ENCODE measurements around the gene BBOX1.
"Not testable (repeated sequence)": the region's sequence is repeated elsewhere in the genome, so short reads cannot be mapped to it uniquely, and the experiment has no call there.

Gene BBOX1

GRCh38 chr11:27040302-27041115 is at the start of gene BBOX1:
Gene BBOX1, plus strand, starts transcription at chr11:27040815. Its CDS starts 14,616 bp downstream, at chr11:27055431.
- DNase-seq (ENCODE audit: low read depth, low spot score) = peak; percentile 54

- DNase-seq (ENCODE audit: low read depth, low spot score) = peak; percentile 38
These were observed 48.5 kb upstream of the BBOX1 start for GRCh38 chr11:26992031-26992541.

- peak; percentile 58 for DNase-seq (ENCODE audit: low read depth, low spot score)
These were observed 46.6 kb upstream of the BBOX1 start, which contains the start of gene FIBIN for GRCh38 chr11:26993965-26994457. Gene FIBIN, plus strand, starts transcription at chr11:26994112. Its CDS starts 415 bp downstream, at chr11:26994527.

- DNase-seq (ENCODE audit: low read depth, low spot score) = no peak
These were observed 46.0 kb upstream of the BBOX1 start for GRCh38 chr11:26994631-26995095.

- DNase-seq (ENCODE audit: low read depth, low spot score) = no peak
These were observed 44.7 kb upstream of the BBOX1 start for GRCh38 chr11:26995701-26996460.

GRCh38 chr11:26997378-26997777 is 43.2 kb upstream of the BBOX1 start:
- no peak for DNase-seq (ENCODE audit: low read depth, low spot score)

- not testable (repeated sequence) for DNase-seq (ENCODE audit: low read depth, low spot score)
These were observed 39.4 kb upstream of the BBOX1 start for GRCh38 chr11:27001136-27001730.

GRCh38 chr11:27002431-27002830 is 38.2 kb upstream of the BBOX1 start:
- no peak for DNase-seq (ENCODE audit: low read depth, low spot score)

GRCh38 chr11:27002838-27003237 is 37.8 kb upstream of the BBOX1 start:
- no peak for DNase-seq (ENCODE audit: low read depth, low spot score)

GRCh38 chr11:27004103-27004502 is 36.5 kb upstream of the BBOX1 start:
- DNase-seq (ENCODE audit: low read depth, low spot score) = no peak

GRCh38 chr11:27008811-27009535 is 31.6 kb upstream of the BBOX1 start:
- DNase-seq (ENCODE audit: low read depth, low spot score) = peak; percentile 9

GRCh38 chr11:27011560-27012233 is 28.9 kb upstream of the BBOX1 start:
- no peak for DNase-seq (ENCODE audit: low read depth, low spot score)

- peak; percentile 75 for DNase-seq (ENCODE audit: low read depth, low spot score)
These were observed 28.2 kb upstream of the BBOX1 start for GRCh38 chr11:27012234-27012921.

GRCh38 chr11:27013781-27014361 is 26.7 kb upstream of the BBOX1 start:
- peak; percentile 59 for DNase-seq (ENCODE audit: low read depth, low spot score)

- DNase-seq (ENCODE audit: low read depth, low spot score) = peak; percentile 22
These were observed 21.6 kb upstream of the BBOX1 start for GRCh38 chr11:27018902-27019529.

- DNase-seq (ENCODE audit: low read depth, low spot score) = no peak
These were observed 19.9 kb upstream of the BBOX1 start for GRCh38 chr11:27020751-27021150.

GRCh38 chr11:27022659-27023251 is 17.9 kb upstream of the BBOX1 start:
- DNase-seq (ENCODE audit: low read depth, low spot score) = no peak

- DNase-seq (ENCODE audit: low read depth, low spot score) = no peak
These were observed 15.8 kb upstream of the BBOX1 start for GRCh38 chr11:27024865-27025264.

All from astrocyte of the hippocampus (primary cell).